ENCODE measurements around the gene ARHGEF6. TPM values are rescaled to one million over a fixed set of nuclear protein-coding genes. Genes with fewer than 3 reads are reported as not detected.

ARHGEF6 gene
- polyA plus RNA-seq, 1 experiment: 6.8 TPM

- DNase-seq (ENCODE audit: low read depth, low spot score): no peak
These were observed 118.6 kb downstream of the ARHGEF6 start for GRCh38 chrX:136662104-136662503.

GRCh38 chrX:136660896-136661295 is 119.8 kb downstream of the ARHGEF6 start:
- no peak for DNase-seq (ENCODE audit: low read depth, low spot score)
- ChIA-PET POLR2A (no interaction called here), CTCF (no interaction called here)
- H3K4me3 ChIP-seq (ENCODE audit: low read depth, low read length): no peak overlapping the region
- TF ChIP-seq CTCF (IDR thresholded peaks at IDR 0.05; ENCODE audit: low read depth, low read length): no peak
- H3K27ac ChIP-seq (ENCODE audit: low read depth, low read length): no peak overlapping the region
- H3K27me3 ChIP-seq (ENCODE audit: control insufficient read depth, insufficient read depth, low read length): no peaks in the 10 kb centered on the region
- no peaks in the 10 kb centered on the region for H3K9me3 ChIP-seq (ENCODE audit: control insufficient read depth, insufficient read depth, low read length)

More at GRCh38 chrX:136662104-136662503, 118.6 kb downstream of the ARHGEF6 start:
- no peak for TF ChIP-seq CTCF (IDR thresholded peaks at IDR 0.05; ENCODE audit: low read depth, low read length)
- H3K9me3 ChIP-seq (ENCODE audit: control insufficient read depth, insufficient read depth, low read length): no peaks in the 10 kb centered on the region
- CTCF ChIA-PET: no interaction called here
- H3K27ac ChIP-seq (ENCODE audit: low read depth, low read length): no peak overlapping the region
- POLR2A ChIA-PET: no interaction called here
- H3K4me3 ChIP-seq (ENCODE audit: low read depth, low read length): no peak overlapping the region
- no peaks in the 10 kb centered on the region for H3K27me3 ChIP-seq (ENCODE audit: control insufficient read depth, insufficient read depth, low read length)

- DNase-seq (ENCODE audit: low read depth, low spot score): no peak
- Histone ChIP-seq H3K4me3 (ENCODE audit: low read depth, low read length) (no peak overlapping the region), H3K27me3 (ENCODE audit: control insufficient read depth, insufficient read depth, low read length) (no peaks in the 10 kb centered on the region), H3K27ac (ENCODE audit: low read depth, low read length) (no peak overlapping the region), H3K9me3 (ENCODE audit: control insufficient read depth, insufficient read depth, low read length) (no peaks in the 10 kb centered on the region)
- TF ChIP-seq CTCF (IDR thresholded peaks at IDR 0.05; ENCODE audit: low read depth, low read length): no peak
- ChIA-PET CTCF (no interaction called here), POLR2A (no interaction called here)
These were observed 121.6 kb downstream of the ARHGEF6 start for GRCh38 chrX:136659174-136659573.

- Histone ChIP-seq H3K4me3 (ENCODE audit: low read depth, low read length) (no peak overlapping the region), H3K9me3 (ENCODE audit: control insufficient read depth, insufficient read depth, low read length) (no peaks in the 10 kb centered on the region), H3K27me3 (ENCODE audit: control insufficient read depth, insufficient read depth, low read length) (no peaks in the 10 kb centered on the region), H3K27ac (ENCODE audit: low read depth, low read length) (no peak overlapping the region)
- ChIA-PET POLR2A (no interaction called here), CTCF (no interaction called here)
- no peak for TF ChIP-seq CTCF (IDR thresholded peaks at IDR 0.05; ENCODE audit: low read depth, low read length)
- no peak for DNase-seq (ENCODE audit: low read depth, low spot score)
These were observed 122.6 kb downstream of the ARHGEF6 start for GRCh38 chrX:136658151-136658550.

GRCh38 chrX:136656361-136656964 is 124.3 kb downstream of the ARHGEF6 start:
- ChIA-PET POLR2A (no interaction called here), CTCF (no interaction called here)
- H3K27me3 ChIP-seq (ENCODE audit: control insufficient read depth, insufficient read depth, low read length): no peaks in the 10 kb centered on the region
- H3K9me3 ChIP-seq (ENCODE audit: control insufficient read depth, insufficient read depth, low read length): no peaks in the 10 kb centered on the region
- no peak overlapping the region for H3K27ac ChIP-seq (ENCODE audit: low read depth, low read length)
- TF ChIP-seq CTCF (IDR thresholded peaks at IDR 0.05; ENCODE audit: low read depth, low read length): no peak
- DNase-seq (ENCODE audit: low read depth, low spot score): no peak
- H3K4me3 ChIP-seq (ENCODE audit: low read depth, low read length): no peak overlapping the region
